MCF 10A (cell line): ENCODE results near the gene FBN1. TPM values are rescaled to one million over a fixed set of nuclear protein-coding genes. Genes with fewer than 3 reads are reported as not detected.

ENCODE experiments used
- BruUV-seq: library from RNA; stranded (reverse); fragments of 400-500 nt; replicated peaks from 2 replicates; lab custom pipeline; 2021; lab: Mats Ljungman, UMichigan
- CTCF ChIA-PET: fragments of 300-600 bp; sonication (Branson Sonifier 250); formaldehyde crosslinking; extraction: SDS; loops from one replicate; lab custom pipeline; 2021; ENCODE audit warnings: antibody characterized with exemption, inconsistent platforms; lab: Yijun Ruan, JAX
- POLR2A ChIA-PET: fragments of 300-600, 350-650 bp; sonication (Branson Sonifier 250); formaldehyde crosslinking; extraction: SDS; loops from one replicate; lab custom pipeline; 2020; ENCODE audit warnings: antibody characterized with exemption, inconsistent platforms; lab: Yijun Ruan, JAX
- DNase-seq: peaks from one replicate; pipeline ENCODE4 v3.0.0-alpha.2; 2018; ENCODE audit not compliant: unreplicated experiment
- H3K27ac Mint-ChIP-seq: one replicate; pipeline ENCODE4 v1.8.0; 2022; ENCODE audit warnings: mild to moderate bottlenecking, low read depth, mixed read lengths; ENCODE audit not compliant: unreplicated experiment
- H3K27me3 Mint-ChIP-seq: one replicate; pipeline ENCODE4 v1.8.0; 2022; ENCODE audit warnings: mixed read lengths; ENCODE audit not compliant: insufficient read depth, unreplicated experiment
- H3K36me3 Mint-ChIP-seq: one replicate; pipeline ENCODE4 v1.8.0; 2022; ENCODE audit warnings: mild to moderate bottlenecking, moderate library complexity, mixed read lengths; ENCODE audit not compliant: insufficient read depth, unreplicated experiment
- H3K4me1 Mint-ChIP-seq: one replicate; pipeline ENCODE4 v1.8.0; 2022; ENCODE audit warnings: mixed read lengths; ENCODE audit not compliant: insufficient read depth, unreplicated experiment
- H3K4me3 Mint-ChIP-seq: one replicate; pipeline ENCODE4 v1.8.0; 2022; ENCODE audit warnings: mild to moderate bottlenecking, moderate library complexity, mixed read lengths; ENCODE audit not compliant: unreplicated experiment
- H3K9me3 Mint-ChIP-seq: one replicate; pipeline ENCODE4 v1.8.0; 2022; ENCODE audit warnings: mixed read lengths; ENCODE audit not compliant: unreplicated experiment
- CTCF ChIP-seq: fragments of 200-600 bp; IDR thresholded peaks from one replicate; pipeline ENCODE4 v1.8.0; 2022; ENCODE audit warnings: antibody characterized with exemption, mild to moderate bottlenecking; ENCODE audit not compliant: unreplicated experiment
- intact Hi-C: fragments of 100-400 bp; cut with micrococcal nuclease; formaldehyde crosslinking; loops from 2 replicates; pipeline ENCODE4 v1.14.1; 2022
- total RNA-seq: library from RNA; stranded (reverse); gene quantifications from 2 replicates; pipeline ENCODE4 v1.2.3, GENCODE V29; 2022

FBN1 gene
- total RNA-seq, 1 experiment from 2014 or later, result 14.3 TPM

DNA sequence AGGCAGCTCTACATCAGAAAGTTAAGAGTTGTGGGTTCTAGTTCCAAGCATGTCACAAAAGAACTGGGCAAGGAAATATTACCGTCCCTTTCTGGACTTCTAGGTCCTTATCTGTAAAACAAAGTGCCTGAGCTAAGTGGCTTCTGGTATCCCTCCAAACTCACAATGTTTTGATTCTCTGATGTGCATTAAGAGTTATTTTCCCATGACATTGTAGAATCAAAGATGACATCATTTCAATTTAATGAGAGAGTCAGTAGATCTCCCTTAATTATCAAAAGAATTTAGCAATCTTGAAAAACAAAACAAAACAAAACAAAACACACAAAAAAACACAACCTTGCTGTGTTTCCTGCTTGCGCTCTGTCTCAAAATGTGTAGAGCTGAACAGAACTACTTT is 225.6 kb downstream of the FBN1 start:
- intact Hi-C loops, result no loop called here
- BruUV-seq, result no TSS peak
- no peak for TF ChIP-seq CTCF
- Mint-ChIP-seq H3K27me3 (no peaks in the 10 kb centered on the region), H3K9me3 (no peaks in the 10 kb centered on the region), H3K4me1 (peaks cover 20% of the 10 kb centered on the region), H3K27ac (no peak overlapping the region), H3K36me3 (peaks cover 12% of the 10 kb centered on the region), H3K4me3 (no peak overlapping the region)
- ChIA-PET CTCF (interaction anchor here (0.7 kb wide), 1 partner anchor 256 kb away, joined by 3 read pairs; no protein-coding TSS in a partner anchor), POLR2A (no interaction called here)
- no peak for DNase-seq

DNA sequence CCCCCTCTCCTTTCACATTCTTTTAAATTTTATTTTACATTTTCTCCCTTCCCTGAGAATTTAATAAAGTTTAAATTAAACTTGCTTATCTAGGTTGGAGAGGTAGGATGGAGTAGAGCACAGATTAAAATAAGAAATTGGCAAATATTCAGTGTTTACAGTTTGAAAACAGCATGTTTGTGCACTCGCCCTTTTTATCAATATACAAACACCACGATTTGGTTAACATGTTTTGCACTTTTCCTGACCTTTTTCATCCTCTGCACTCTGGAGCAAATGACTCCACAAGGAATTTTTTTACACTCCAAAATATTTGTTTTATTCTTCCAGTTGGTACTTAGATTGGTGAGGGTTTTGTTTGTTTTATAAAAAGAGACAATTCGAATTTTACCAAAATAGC is 227.2 kb downstream of the FBN1 start:
- H3K4me1 Mint-ChIP-seq, result peaks cover 12% of the 10 kb centered on the region
- H3K9me3 Mint-ChIP-seq, result no peaks in the 10 kb centered on the region
- BruUV-seq, result no TSS peak
- intact Hi-C loops, result no loop called here
- H3K4me3 Mint-ChIP-seq, result no peak overlapping the region
- H3K36me3 Mint-ChIP-seq, result peaks cover 12% of the 10 kb centered on the region
- H3K27ac Mint-ChIP-seq, result no peak overlapping the region
- TF ChIP-seq CTCF, result no peak
- CTCF ChIA-PET, result interaction anchor here (0.8 kb wide), 1 partner anchor 384 kb away, joined by 6 read pairs; no protein-coding TSS in a partner anchor
- no peaks in the 10 kb centered on the region for H3K27me3 Mint-ChIP-seq
- DNase-seq, result no peak
- POLR2A ChIA-PET, result no interaction called here

DNA sequence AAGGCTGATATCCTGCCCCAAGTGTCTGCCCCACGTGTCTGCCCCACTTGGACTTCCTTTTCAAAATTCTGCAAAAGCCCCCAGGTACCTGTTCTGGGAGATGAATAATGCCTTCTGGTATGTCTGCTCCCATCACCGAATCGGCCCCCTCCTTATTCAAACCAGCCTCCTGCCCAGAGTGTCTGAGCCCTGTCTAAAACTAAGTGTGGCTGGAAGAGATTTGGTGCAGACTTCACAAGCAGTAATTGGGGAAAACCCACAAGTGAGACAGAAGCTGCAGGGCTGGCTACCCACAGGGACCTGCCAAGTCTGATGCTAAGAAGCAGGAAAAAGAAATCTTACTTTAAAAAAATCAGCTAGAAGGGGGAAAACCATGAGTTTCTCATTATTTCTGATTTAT is 229.2 kb downstream of the FBN1 start:
- Mint-ChIP-seq H3K4me3 (no peak overlapping the region), H3K27me3 (no peaks in the 10 kb centered on the region), H3K36me3 (peaks cover 8% of the 10 kb centered on the region), H3K4me1 (peaks cover 12% of the 10 kb centered on the region), H3K9me3 (no peaks in the 10 kb centered on the region), H3K27ac (no peak overlapping the region)
- ChIA-PET CTCF (no interaction called here), POLR2A (interaction anchor here (0.6 to 0.9 kb wide), 2 partner anchors 17 to 366 kb away, joined by 3 read pairs; no protein-coding TSS in a partner anchor)
- intact Hi-C loops, result no loop called here
- BruUV-seq, result no TSS peak
- no peak for DNase-seq
- no peak for TF ChIP-seq CTCF

GRCh38 chr15:48415036-48415886 is 230.2 kb downstream of the FBN1 start:
- peak overlapping the region; percentile 76 for H3K27ac Mint-ChIP-seq

More at GRCh38 chr15:48415036-48415886, 230.2 kb downstream of the FBN1 start:
- peak; percentile 77 for DNase-seq
- ChIA-PET POLR2A (interaction anchor here (0.5 to 1.0 kb wide), 2 partner anchors 15 to 32 kb away, joined by 4 to 5 read pairs; no protein-coding TSS in a partner anchor), CTCF (interaction anchor here (0.7 to 1.2 kb wide), 3 partner anchors 12 to 406 kb away, joined by 3 read pairs; no protein-coding TSS in a partner anchor)
- H3K4me1 Mint-ChIP-seq, result peaks cover 12% of the 10 kb centered on the region
- intact Hi-C loops, result no loop called here
- no TSS peak for BruUV-seq
- no peaks in the 10 kb centered on the region for H3K36me3 Mint-ChIP-seq
- no peaks in the 10 kb centered on the region for H3K27me3 Mint-ChIP-seq
- no peak for TF ChIP-seq CTCF
- no peaks in the 10 kb centered on the region for H3K9me3 Mint-ChIP-seq
- H3K4me3 Mint-ChIP-seq, result no peak overlapping the region
